K562 (cell line): ENCODE measurements around the gene ST6GALNAC6.

ENCODE experiments used
- CTCF ChIP-seq, 3 experiments: IDR thresholded peaks in 2 of 3; conservative IDR thresholded peaks in 1 of 3; 2 replicates each; pipeline ENCODE4 v1.5.1; 2011 to 2012; ENCODE audit warnings: low read length in 3 of 3, mild to moderate bottlenecking in 3 of 3, control low read depth in 2 of 3, improper control_type of control experiment in 1 of 3, inconsistent platforms in 1 of 3, low read depth in 1 of 3, mixed read lengths in 1 of 3, moderate library complexity in 1 of 3; ENCODE audit not compliant: insufficient read depth in 2 of 3
- DEAF1 ChIP-seq: fragments of 450-650 bp; formaldehyde crosslinking; IDR thresholded peaks from 2 replicates; pipeline ENCODE4 v1.4.0; 2020; ENCODE audit warnings: mild to moderate bottlenecking, moderate library complexity
- EP300 ChIP-seq: IDR thresholded peaks from 2 replicates; pipeline ENCODE4 v1.6.1; 2012; ENCODE audit warnings: low read length, improper control_type of control experiment
- ETV6 ChIP-seq, 3 experiments: fragments of 150-350 bp in 1 of 3; sonication (generic) in 1 of 3; formaldehyde crosslinking in 1 of 3; IDR thresholded peaks; 2 replicates each; pipeline versions ENCODE4 v1.6.1 to v1.8.0; 2014 to 2022; ENCODE audit warnings: borderline replicate concordance in 2 of 3, low read depth in 2 of 3, antibody characterized with exemption in 1 of 3, low read length in 1 of 3, mild to moderate bottlenecking in 1 of 3, missing genetic modification reagents in 1 of 3
- KLF13 ChIP-seq: fragments of 450-650 bp; IDR thresholded peaks from 2 replicates; pipeline ENCODE4 v1.6.1; 2016; ENCODE audit warnings: missing genetic modification characterization, low read depth, mild to moderate bottlenecking, missing compliant biosample characterization, moderate library complexity, borderline replicate concordance
- LARP7 ChIP-seq: fragments of 450-650 bp; IDR thresholded peaks from 2 replicates; pipeline ENCODE4 v1.6.1; 2016
- MAFF ChIP-seq: IDR thresholded peaks from 2 replicates; pipeline ENCODE4 v1.6.1; 2012; ENCODE audit warnings: low read length, improper control_type of control experiment
- MAZ ChIP-seq, 2 experiments: fragments of 450-650 bp in 1 of 2; sonication (generic) in 1 of 2; formaldehyde crosslinking; IDR thresholded peaks in 1 of 2; conservative IDR thresholded peaks in 1 of 2; 2 replicates each; pipeline versions ENCODE4 v1.4.0 to v1.5.0; 2020; ENCODE audit warnings: mild to moderate bottlenecking in 1 of 2, missing genetic modification reagents in 1 of 2
- RCOR1 ChIP-seq, 2 experiments: IDR thresholded peaks; 2 replicates each; pipeline ENCODE4 v1.6.1; 2012; ENCODE audit warnings: low read depth in 2 of 2, low read length in 2 of 2, borderline replicate concordance in 1 of 2, improper control_type of control experiment in 1 of 2
- TAF7 ChIP-seq: fragments of 450-650 bp; IDR thresholded peaks from 2 replicates; pipeline ENCODE4 v1.6.1; 2016; ENCODE audit warnings: missing genetic modification characterization, missing compliant biosample characterization
- USF1 ChIP-seq: sonication (generic); formaldehyde crosslinking; IDR thresholded peaks from 2 replicates; pipeline ENCODE4 v1.9.0; 2022; ENCODE audit warnings: mild to moderate bottlenecking, missing genetic modification reagents
- ZBTB1 ChIP-seq: sonication (generic); formaldehyde crosslinking; IDR thresholded peaks from 2 replicates; pipeline ENCODE4 v1.8.1; 2023; ENCODE audit warnings: missing genetic modification reagents, low read depth, mild to moderate bottlenecking, borderline replicate concordance
- ZBTB34 ChIP-seq: fragments of 250-450 bp; sonication (Bioruptor Pico); IDR thresholded peaks from 2 replicates; pipeline ENCODE4 v1.8.0; 2021; ENCODE audit warnings: mild to moderate bottlenecking, moderate library complexity
- ZBTB8A ChIP-seq: fragments of 450-650 bp; IDR thresholded peaks from 2 replicates; pipeline ENCODE4 v1.6.1; 2018; ENCODE audit warnings: mild to moderate bottlenecking, moderate library complexity; ENCODE audit not compliant: partially characterized antibody

GRCh38 chr9:127937388-127938297 is 38.2 kb upstream of the ST6GALNAC6 start, which contains the start of gene DPM2:
- TF ChIP-seq RCOR1 (IDR thresholded peaks at IDR 0.05; ENCODE audit: borderline replicate concordance in 1 of 2, low read depth in 2 of 2, low read length in 2 of 2) (peak in 1 of 2 experiments; percentile 56; a peak in 3 of 4 replicates), CTCF (IDR thresholded peaks at IDR 0.05 in 2 of 3, conservative IDR thresholded peaks at IDR 0.05 in 1 of 3; ENCODE audit: insufficient read depth in 2 of 3, low read depth in 1 of 3, low read length in 3 of 3) (no peak; a peak in 1 of 6 replicates), USF1 (CRISPR knock-in tag) (0 out of 2 replicates have a peak, but pooled peaks have one; percentile 9), ZBTB34 (CRISPR knock-in tag) (no peak), EP300 (no peak; the same call in 1 of the 2 replicates), DEAF1 (CRISPR knock-in tag) (no peak), ZBTB1 (no peak), MAFF (no peak), ZBTB8A (no peak), LARP7 (no peak), TAF7 (no peak), KLF13 (tag) (peak; percentile 52; the same call in 1 of the 2 replicates), ETV6 (IDR thresholded peaks at IDR 0.05; ENCODE audit: borderline replicate concordance in 1 of 2, low read depth in 2 of 2, low read length in 1 of 2) (no peak), ETV6 (CRISPR knock-in tag; IDR thresholded peaks at IDR 0.05; ENCODE audit: borderline replicate concordance) (no peak), MAZ (CRISPR knock-in tag; conservative IDR thresholded peaks at IDR 0.05 in 1 of 2, IDR thresholded peaks at IDR 0.05 in 1 of 2) (peak; percentile 41 to 52; a peak in 2 of 4 replicates)
